OCI-LY1 (cell line): Measurements from ENCODE around the gene MICAL2.

Source experiments
- CTCF ChIP-seq: fragments of 200-600 bp; sonication (generic), shearing (Covaris generic); IDR thresholded peaks from 2 replicates; pipeline ENCODE4 v1.5.1; 2017; ENCODE audit warnings: mild to moderate bottlenecking, antibody characterized with exemption, low read length, moderate library complexity, mixed read lengths
- EZH2 ChIP-seq: fragments of 200-600 bp; sonication (generic), shearing (Covaris generic); IDR thresholded peaks from 2 replicates; pipeline ENCODE4 v1.8.0; 2017; ENCODE audit warnings: borderline replicate concordance, mixed run types, mild to moderate bottlenecking, antibody characterized with exemption, low read length, moderate library complexity, mixed read lengths

DNA sequence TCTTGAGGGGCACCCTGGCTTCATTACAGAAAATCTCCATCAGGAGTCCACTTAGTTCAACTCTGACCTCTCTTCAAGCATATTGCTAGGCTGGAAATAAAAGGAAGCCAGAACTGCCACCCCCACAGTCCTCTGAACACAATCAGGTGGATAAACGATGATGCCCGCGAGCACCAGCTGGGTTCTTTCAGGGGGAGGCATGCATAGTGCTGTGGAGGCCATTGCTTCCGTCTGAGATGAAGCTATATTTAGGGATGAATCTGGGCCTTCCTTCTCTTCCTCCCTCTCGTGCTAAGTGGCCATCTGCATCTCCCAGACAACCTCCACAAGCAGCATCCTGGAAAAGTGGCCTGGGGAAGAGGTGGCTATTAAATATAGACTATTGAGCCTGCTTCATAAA, 3.9 kb upstream of the MICAL2 start:
- TF ChIP-seq CTCF (no peak), EZH2 (no peak)
